GM23248 (cell line): ENCODE measurements around the gene PRUNE2.

Source experiments
- EZH2 ChIP-seq: fragments of 200-600 bp; sonication (generic); IDR thresholded peaks from 2 replicates; pipeline ENCODE4 v1.6.1; 2018; ENCODE audit warnings: antibody characterized with exemption, mild to moderate bottlenecking; ENCODE audit not compliant: insufficient read depth, poor library complexity, severe bottlenecking
- EZH2phosphoT487 ChIP-seq: fragments of 200-600 bp; sonication (generic); IDR thresholded peaks from 2 replicates; pipeline ENCODE4 v1.6.1; 2018; ENCODE audit warnings: antibody characterized with exemption, moderate library complexity, mild to moderate bottlenecking, low read depth; ENCODE audit not compliant: insufficient read depth

- TF ChIP-seq EZH2 (no peak), EZH2phosphoT487 (no peak)
Measured at GRCh38 chr9:76734716-76735115, 171.2 kb downstream of the PRUNE2 start.
